HepG2 (cell line): ENCODE data around the gene STK11. TPM values are rescaled to one million over a fixed set of nuclear protein-coding genes. Genes with fewer than 3 reads are reported as not detected.

Experiments used
- BHLHE40 ChIP-seq: IDR thresholded peaks from 2 replicates; pipeline ENCODE4 v1.6.1; 2011; ENCODE audit warnings: low read length, improper control_type of control experiment
- CEBPB ChIP-seq: IDR thresholded peaks from 2 replicates; pipeline ENCODE4 v1.6.1; 2011; ENCODE audit warnings: low read depth, low read length, improper control_type of control experiment, borderline replicate concordance
- ELF3 ChIP-seq: IDR thresholded peaks from 2 replicates; pipeline ENCODE4 v1.6.1; 2016; ENCODE audit warnings: missing genetic modification reagents, missing compliant biosample characterization
- HNRNPLL ChIP-seq: fragments of 200-400 bp; formaldehyde crosslinking; IDR thresholded peaks from 2 replicates; pipeline ENCODE4 v1.6.1; 2017; ENCODE audit warnings: mild to moderate bottlenecking, low read depth, low read length; ENCODE audit not compliant: poor library complexity, severe bottlenecking
- MIER3 ChIP-seq: IDR thresholded peaks from 2 replicates; pipeline ENCODE4 v1.6.1; 2016; ENCODE audit warnings: missing compliant biosample characterization, borderline replicate concordance
- NBN ChIP-seq: fragments of 450-650 bp; conservative IDR thresholded peaks from 2 replicates; pipeline ENCODE4 v1.6.1; 2017
- POLR2A ChIP-seq, 2 experiments: IDR thresholded peaks; 2 replicates each; pipeline ENCODE4 v1.6.1; 2011; ENCODE audit warnings: low read depth in 2 of 2, low read length in 2 of 2, mild to moderate bottlenecking in 1 of 2, moderate library complexity in 1 of 2; ENCODE audit not compliant: insufficient read depth in 1 of 2
- POLR2AphosphoS5 ChIP-seq: IDR thresholded peaks from 2 replicates; pipeline ENCODE4 v1.6.1; 2012; ENCODE audit warnings: low read depth, low read length
- RBFOX2 ChIP-seq: fragments of 200-400 bp; formaldehyde crosslinking; IDR thresholded peaks from 2 replicates; pipeline ENCODE4 v1.6.1; 2017; ENCODE audit warnings: low read depth, mild to moderate bottlenecking, low read length
- SAP130 ChIP-seq: IDR thresholded peaks from 2 replicates; pipeline ENCODE4 v1.6.1; 2016; ENCODE audit warnings: low read depth
- XBP1 ChIP-seq: sonication (generic); formaldehyde crosslinking; IDR thresholded peaks from 2 replicates; pipeline ENCODE4 v1.5.0; 2020; ENCODE audit warnings: missing genetic modification reagents
- ZNF614 ChIP-seq: IDR thresholded peaks from 2 replicates; pipeline ENCODE4 v1.6.1; 2018; ENCODE audit warnings: missing biosample characterization, missing genetic modification reagents, inconsistent platforms, borderline replicate concordance
- ZNF720 ChIP-seq: sonication (generic); formaldehyde crosslinking; IDR thresholded peaks from 2 replicates; pipeline ENCODE4 v1.4.0; 2020; ENCODE audit warnings: missing genetic modification reagents
- polyA plus RNA-seq, 8 experiments: library from polyadenylated mRNA; depleted of rRNA in 3 of 8; stranded (reverse) in 7 of 8; unstranded in 1 of 8; fragments of >200 nt; fragmentation: Illumina TruSeq in 4 of 8; extraction: Trizol in 4 of 8; gene quantifications; 2 replicates each; pipeline versions ENCODE4 v1.2.1 to v1.2.3, GENCODE V29; 2011 to 2016; ENCODE audit warnings: low read depth in 4 of 8, missing spikeins in 1 of 8, mixed read lengths in 1 of 8; ENCODE audit not compliant: insufficient read depth in 1 of 8
- total RNA-seq, 5 experiments: library from RNA; depleted of rRNA; stranded (reverse); fragments of >200 nt; fragmentation: Illumina TruSeq; extraction: Trizol; gene quantifications; 2 replicates each; pipeline ENCODE4 v1.2.3, GENCODE V29; 2016; ENCODE audit warnings: low read depth in 1 of 5
- TF ChIP-seq, protein P1 (sequence below): IDR thresholded peaks from 2 replicates; pipeline ENCODE4 v1.4.0; 2020; ENCODE audit warnings: mild to moderate bottlenecking, missing genetic modification reagents
- TF ChIP-seq, protein P2 (sequence below): sonication (generic); formaldehyde crosslinking; conservative IDR thresholded peaks from 2 replicates; pipeline ENCODE4 v1.4.0; 2020; ENCODE audit warnings: missing genetic modification reagents
- TF ChIP-seq, protein P3 (sequence below): sonication (generic); formaldehyde crosslinking; IDR thresholded peaks from 2 replicates; pipeline ENCODE4 v1.4.0; 2020; ENCODE audit warnings: mild to moderate bottlenecking, missing genetic modification reagents
- TF ChIP-seq, protein P4 (sequence below): fragments of 450-650 bp; IDR thresholded peaks from 2 replicates; pipeline ENCODE4 v1.6.1; 2017; ENCODE audit warnings: mild to moderate bottlenecking
- TF ChIP-seq, protein P5 (sequence below): sonication (generic); formaldehyde crosslinking; IDR thresholded peaks from 2 replicates; pipeline ENCODE4 v1.5.0; 2020; ENCODE audit warnings: mild to moderate bottlenecking, missing genetic modification reagents

Gene STK11
- total and polyA plus RNA-seq, 2 of the 13 experiments (the other 11 are each of a cell fraction or from before 2014, with no cell fraction given) = 27.5 to 43.6 TPM

DNA sequence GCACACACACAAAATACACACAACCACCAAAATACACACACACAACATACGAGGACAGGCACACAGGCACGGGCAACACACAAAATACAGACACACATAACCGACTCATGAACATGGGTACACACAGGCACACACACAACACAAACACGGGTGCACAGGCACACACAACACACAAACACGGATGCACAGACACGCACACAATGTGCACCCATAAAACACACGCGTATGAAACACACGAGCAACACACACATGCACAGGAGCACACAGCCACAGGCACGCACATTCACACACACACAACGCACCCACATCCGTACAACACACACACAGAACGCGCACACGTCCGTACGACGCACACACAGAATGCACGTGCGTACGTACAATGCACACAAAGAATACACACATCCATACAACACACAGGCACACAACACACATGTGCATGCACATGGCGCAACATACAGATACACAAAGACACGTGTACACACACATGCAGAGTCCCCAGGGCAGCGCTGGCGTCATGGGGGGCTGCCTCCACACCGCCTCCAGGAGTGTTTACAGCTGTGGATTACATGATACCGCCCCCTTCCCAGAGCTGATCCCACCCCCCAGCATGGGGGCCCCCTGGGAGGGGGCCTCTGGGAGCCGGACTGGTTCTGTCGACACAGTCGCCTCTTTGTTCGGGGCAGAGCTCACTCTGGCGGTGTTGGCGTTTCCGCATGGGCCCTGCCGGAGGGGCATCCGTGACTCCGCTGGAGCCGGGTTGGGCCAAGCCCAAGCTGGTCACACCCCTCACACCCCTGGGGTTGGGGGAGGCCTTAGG is 34.4 kb upstream of the STK11 start (continued):
- TF ChIP-seq, protein P1, sequence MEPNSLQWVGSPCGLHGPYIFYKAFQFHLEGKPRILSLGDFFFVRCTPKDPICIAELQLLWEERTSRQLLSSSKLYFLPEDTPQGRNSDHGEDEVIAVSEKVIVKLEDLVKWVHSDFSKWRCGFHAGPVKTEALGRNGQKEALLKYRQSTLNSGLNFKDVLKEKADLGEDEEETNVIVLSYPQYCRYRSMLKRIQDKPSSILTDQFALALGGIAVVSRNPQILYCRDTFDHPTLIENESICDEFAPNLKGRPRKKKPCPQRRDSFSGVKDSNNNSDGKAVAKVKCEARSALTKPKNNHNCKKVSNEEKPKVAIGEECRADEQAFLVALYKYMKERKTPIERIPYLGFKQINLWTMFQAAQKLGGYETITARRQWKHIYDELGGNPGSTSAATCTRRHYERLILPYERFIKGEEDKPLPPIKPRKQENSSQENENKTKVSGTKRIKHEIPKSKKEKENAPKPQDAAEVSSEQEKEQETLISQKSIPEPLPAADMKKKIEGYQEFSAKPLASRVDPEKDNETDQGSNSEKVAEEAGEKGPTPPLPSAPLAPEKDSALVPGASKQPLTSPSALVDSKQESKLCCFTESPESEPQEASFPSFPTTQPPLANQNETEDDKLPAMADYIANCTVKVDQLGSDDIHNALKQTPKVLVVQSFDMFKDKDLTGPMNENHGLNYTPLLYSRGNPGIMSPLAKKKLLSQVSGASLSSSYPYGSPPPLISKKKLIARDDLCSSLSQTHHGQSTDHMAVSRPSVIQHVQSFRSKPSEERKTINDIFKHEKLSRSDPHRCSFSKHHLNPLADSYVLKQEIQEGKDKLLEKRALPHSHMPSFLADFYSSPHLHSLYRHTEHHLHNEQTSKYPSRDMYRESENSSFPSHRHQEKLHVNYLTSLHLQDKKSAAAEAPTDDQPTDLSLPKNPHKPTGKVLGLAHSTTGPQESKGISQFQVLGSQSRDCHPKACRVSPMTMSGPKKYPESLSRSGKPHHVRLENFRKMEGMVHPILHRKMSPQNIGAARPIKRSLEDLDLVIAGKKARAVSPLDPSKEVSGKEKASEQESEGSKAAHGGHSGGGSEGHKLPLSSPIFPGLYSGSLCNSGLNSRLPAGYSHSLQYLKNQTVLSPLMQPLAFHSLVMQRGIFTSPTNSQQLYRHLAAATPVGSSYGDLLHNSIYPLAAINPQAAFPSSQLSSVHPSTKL (CRISPR knock-in tag) = 0 out of 2 replicates have a peak, but pooled peaks have one; percentile 10
- 0 out of 2 replicates have a peak, but pooled peaks have one; percentile 28 for TF ChIP-seq POLR2AphosphoS5
- no peak for TF ChIP-seq ZNF720
- no peak for TF ChIP-seq MIER3
- TF ChIP-seq ELF3 (CRISPR knock-in tag) = peak; percentile 53; the same call in 1 of the 2 replicates
- TF ChIP-seq CEBPB = 0 out of 2 replicates have a peak, but pooled peaks have one; percentile 15
- TF ChIP-seq, protein P2, sequence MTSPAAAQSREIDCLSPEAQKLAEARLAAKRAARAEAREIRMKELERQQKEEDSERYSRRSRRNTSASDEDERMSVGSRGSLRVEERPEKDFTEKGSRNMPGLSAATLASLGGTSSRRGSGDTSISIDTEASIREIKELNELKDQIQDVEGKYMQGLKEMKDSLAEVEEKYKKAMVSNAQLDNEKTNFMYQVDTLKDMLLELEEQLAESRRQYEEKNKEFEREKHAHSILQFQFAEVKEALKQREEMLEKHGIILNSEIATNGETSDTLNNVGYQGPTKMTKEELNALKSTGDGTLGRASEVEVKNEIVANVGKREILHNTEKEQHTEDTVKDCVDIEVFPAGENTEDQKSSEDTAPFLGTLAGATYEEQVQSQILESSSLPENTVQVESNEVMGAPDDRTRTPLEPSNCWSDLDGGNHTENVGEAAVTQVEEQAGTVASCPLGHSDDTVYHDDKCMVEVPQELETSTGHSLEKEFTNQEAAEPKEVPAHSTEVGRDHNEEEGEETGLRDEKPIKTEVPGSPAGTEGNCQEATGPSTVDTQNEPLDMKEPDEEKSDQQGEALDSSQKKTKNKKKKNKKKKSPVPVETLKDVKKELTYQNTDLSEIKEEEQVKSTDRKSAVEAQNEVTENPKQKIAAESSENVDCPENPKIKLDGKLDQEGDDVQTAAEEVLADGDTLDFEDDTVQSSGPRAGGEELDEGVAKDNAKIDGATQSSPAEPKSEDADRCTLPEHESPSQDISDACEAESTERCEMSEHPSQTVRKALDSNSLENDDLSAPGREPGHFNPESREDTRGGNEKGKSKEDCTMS (CRISPR knock-in tag) = no peak
- no peak for TF ChIP-seq XBP1 (CRISPR knock-in tag)
- TF ChIP-seq, protein P3, sequence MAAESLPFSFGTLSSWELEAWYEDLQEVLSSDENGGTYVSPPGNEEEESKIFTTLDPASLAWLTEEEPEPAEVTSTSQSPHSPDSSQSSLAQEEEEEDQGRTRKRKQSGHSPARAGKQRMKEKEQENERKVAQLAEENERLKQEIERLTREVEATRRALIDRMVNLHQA (CRISPR knock-in tag) = no peak
- TF ChIP-seq, protein P4, sequence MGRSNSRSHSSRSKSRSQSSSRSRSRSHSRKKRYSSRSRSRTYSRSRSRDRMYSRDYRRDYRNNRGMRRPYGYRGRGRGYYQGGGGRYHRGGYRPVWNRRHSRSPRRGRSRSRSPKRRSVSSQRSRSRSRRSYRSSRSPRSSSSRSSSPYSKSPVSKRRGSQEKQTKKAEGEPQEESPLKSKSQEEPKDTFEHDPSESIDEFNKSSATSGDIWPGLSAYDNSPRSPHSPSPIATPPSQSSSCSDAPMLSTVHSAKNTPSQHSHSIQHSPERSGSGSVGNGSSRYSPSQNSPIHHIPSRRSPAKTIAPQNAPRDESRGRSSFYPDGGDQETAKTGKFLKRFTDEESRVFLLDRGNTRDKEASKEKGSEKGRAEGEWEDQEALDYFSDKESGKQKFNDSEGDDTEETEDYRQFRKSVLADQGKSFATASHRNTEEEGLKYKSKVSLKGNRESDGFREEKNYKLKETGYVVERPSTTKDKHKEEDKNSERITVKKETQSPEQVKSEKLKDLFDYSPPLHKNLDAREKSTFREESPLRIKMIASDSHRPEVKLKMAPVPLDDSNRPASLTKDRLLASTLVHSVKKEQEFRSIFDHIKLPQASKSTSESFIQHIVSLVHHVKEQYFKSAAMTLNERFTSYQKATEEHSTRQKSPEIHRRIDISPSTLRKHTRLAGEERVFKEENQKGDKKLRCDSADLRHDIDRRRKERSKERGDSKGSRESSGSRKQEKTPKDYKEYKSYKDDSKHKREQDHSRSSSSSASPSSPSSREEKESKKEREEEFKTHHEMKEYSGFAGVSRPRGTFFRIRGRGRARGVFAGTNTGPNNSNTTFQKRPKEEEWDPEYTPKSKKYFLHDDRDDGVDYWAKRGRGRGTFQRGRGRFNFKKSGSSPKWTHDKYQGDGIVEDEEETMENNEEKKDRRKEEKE = no peak
- no peak for TF ChIP-seq BHLHE40
- TF ChIP-seq HNRNPLL = peak; percentile 41
- peak; percentile 58; the same call in 1 of the 2 replicates for TF ChIP-seq SAP130 (CRISPR knock-in tag)
- TF ChIP-seq RBFOX2 = peak; percentile 59
- TF ChIP-seq NBN = no peak
- TF ChIP-seq, protein P5, sequence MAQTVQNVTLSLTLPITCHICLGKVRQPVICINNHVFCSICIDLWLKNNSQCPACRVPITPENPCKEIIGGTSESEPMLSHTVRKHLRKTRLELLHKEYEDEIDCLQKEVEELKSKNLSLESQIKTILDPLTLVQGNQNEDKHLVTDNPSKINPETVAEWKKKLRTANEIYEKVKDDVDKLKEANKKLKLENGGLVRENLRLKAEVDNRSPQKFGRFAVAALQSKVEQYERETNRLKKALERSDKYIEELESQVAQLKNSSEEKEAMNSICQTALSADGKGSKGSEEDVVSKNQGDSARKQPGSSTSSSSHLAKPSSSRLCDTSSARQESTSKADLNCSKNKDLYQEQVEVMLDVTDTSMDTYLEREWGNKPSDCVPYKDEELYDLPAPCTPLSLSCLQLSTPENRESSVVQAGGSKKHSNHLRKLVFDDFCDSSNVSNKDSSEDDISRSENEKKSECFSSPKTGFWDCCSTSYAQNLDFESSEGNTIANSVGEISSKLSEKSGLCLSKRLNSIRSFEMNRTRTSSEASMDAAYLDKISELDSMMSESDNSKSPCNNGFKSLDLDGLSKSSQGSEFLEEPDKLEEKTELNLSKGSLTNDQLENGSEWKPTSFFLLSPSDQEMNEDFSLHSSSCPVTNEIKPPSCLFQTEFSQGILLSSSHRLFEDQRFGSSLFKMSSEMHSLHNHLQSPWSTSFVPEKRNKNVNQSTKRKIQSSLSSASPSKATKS (CRISPR knock-in tag) = no peak
- 0 out of 2 replicates have a peak, but pooled peaks have one; percentile 31 for TF ChIP-seq ZNF614
- 0 out of 4 replicates have a peak, but pooled peaks of 1 of the 2 experiments have one; percentile 29 for TF ChIP-seq POLR2A (IDR thresholded peaks at IDR 0.05; ENCODE audit: insufficient read depth in 1 of 2, low read depth in 2 of 2, low read length in 2 of 2)
